HG03558 (cell line): ENCODE measurements around the gene MARVELD2.
"Not testable (repeated sequence)": the region's sequence is repeated elsewhere in the genome, so short reads cannot be mapped to it uniquely, and the experiment has no call there.

Experiments
- ATAC-seq: cut with Tn5 transposase; IDR thresholded peaks from one replicate; pipeline ENCODE4 v1.9.1; 2021; ENCODE audit warnings: moderate number of reproducible peaks; ENCODE audit not compliant: unreplicated experiment; ENCODE audit errors: extremely low read depth

The MARVELD2 gene

GRCh38 chr5:69414885-69415583 lies at the start of gene MARVELD2:
MARVELD2 (plus strand) TSS chr5:69415116; CDS start chr5:69419386, 4,270 bp downstream.
- no peak for ATAC-seq

- ATAC-seq = no peak
Observed at GRCh38 chr5:69367697-69368279, 47.1 kb upstream of the MARVELD2 start.

GRCh38 chr5:69368458-69369339 lies 46.2 kb upstream of the MARVELD2 start:
- ATAC-seq = peak; percentile 5

GRCh38 chr5:69369340-69370121 lies 45.4 kb upstream of the MARVELD2 start, which contains the start of the genes AK6, RAD17 and TAF9:
AK6 (minus strand) TSS chr5:69369520; CDS start chr5:69369490, 30 bp downstream.
RAD17 (plus strand) TSS chr5:69369818; CDS start chr5:69372209, 2,391 bp downstream.
TAF9 (minus strand) TSS chr5:69369520; CDS start chr5:69365737, 3,783 bp downstream.
- peak; percentile 81 for ATAC-seq

- ATAC-seq = not testable (repeated sequence)
Observed at GRCh38 chr5:69370335-69370734, 44.6 kb upstream of the MARVELD2 start.

- no peak for ATAC-seq
Observed at GRCh38 chr5:69372394-69372793, 42.5 kb upstream of the MARVELD2 start.

- peak; percentile 39 for ATAC-seq
Observed at GRCh38 chr5:69374911-69375446, 39.9 kb upstream of the MARVELD2 start.

GRCh38 chr5:69378376-69378775 lies 36.5 kb upstream of the MARVELD2 start:
- no peak for ATAC-seq

- no peak for ATAC-seq
Observed at GRCh38 chr5:69404659-69405330, 10.1 kb upstream of the MARVELD2 start.

- no peak for ATAC-seq
Observed at GRCh38 chr5:69415584-69415958, 655 bp downstream of the MARVELD2 start.

- ATAC-seq = no peak
Observed at GRCh38 chr5:69416180-69416579, 1.3 kb downstream of the MARVELD2 start.

- ATAC-seq = no peak
Observed at GRCh38 chr5:69416699-69417098, 1.8 kb downstream of the MARVELD2 start.

GRCh38 chr5:69418554-69418953 lies 3.6 kb downstream of the MARVELD2 start:
- no peak for ATAC-seq

- ATAC-seq = no peak
Observed at GRCh38 chr5:69431424-69432303, 16.7 kb downstream of the MARVELD2 start.

- ATAC-seq = no peak
Observed at GRCh38 chr5:69432412-69433206, 17.7 kb downstream of the MARVELD2 start.

GRCh38 chr5:69435276-69435884 lies 20.5 kb downstream of the MARVELD2 start:
- ATAC-seq = not testable (repeated sequence)

- ATAC-seq = no peak
Observed at GRCh38 chr5:69444127-69444754, 29.3 kb downstream of the MARVELD2 start.
